Muscle of back (tissue), 11 donors: ENCODE measurements around the gene MPC2. TPM values are rescaled to one million over a fixed set of nuclear protein-coding genes. Genes with fewer than 3 reads are reported as not detected.
A peak's percentile ranks its signal among the peaks of the same experiment; 100 is the strongest.
"Not testable (repeated sequence)": the region's sequence is repeated elsewhere in the genome, so short reads cannot be mapped to it uniquely, and the experiment has no call there.

Experiments used
- DNase-seq, 3 donors: peaks; one replicate each; pipeline versions ENCODE4 v3.0.0 to v3.0.0-alpha.2; 2013
- polyA plus RNA-seq, 10 donors: library from polyadenylated mRNA; unstranded; fragments of 120-200 nt; gene quantifications; one replicate each; pipeline ENCODE4 v1.2.1, GENCODE V29; 2013; ENCODE audit not compliant: insufficient read length in 10 of 10

Gene MPC2
- polyA plus RNA-seq, 10 donors = 60.5 to 81.4 (median 69.8) TPM

- no peak for DNase-seq
Observed at GRCh38 chr1:167911413-167911812, 25.5 kb downstream of the MPC2 start.

- DNase-seq = no peak
Observed at GRCh38 chr1:167910530-167910929, 26.3 kb downstream of the MPC2 start.

- no peak for DNase-seq
Observed at GRCh38 chr1:167909691-167910180, 27.1 kb downstream of the MPC2 start.

GRCh38 chr1:167905671-167906070 lies 31.2 kb downstream of the MPC2 start:
- DNase-seq = no peak

- peak in 1 of 3 donors; percentile 27 for DNase-seq
Observed at GRCh38 chr1:167905182-167905581, 31.7 kb downstream of the MPC2 start.

- peak in 1 of 3 donors; percentile 20 for DNase-seq
Observed at GRCh38 chr1:167904652-167905130, 32.2 kb downstream of the MPC2 start.

- DNase-seq = no peak
Observed at GRCh38 chr1:167900907-167901306, 36.0 kb downstream of the MPC2 start.

GRCh38 chr1:167899253-167899681 lies 37.6 kb downstream of the MPC2 start:
- DNase-seq = no peak

GRCh38 chr1:167898578-167899222 lies 38.2 kb downstream of the MPC2 start:
- DNase-seq = no peak

GRCh38 chr1:167893798-167894197 lies 43.1 kb downstream of the MPC2 start:
- DNase-seq = no peak

GRCh38 chr1:167890400-167890799 lies 46.5 kb downstream of the MPC2 start:
- no peak for DNase-seq

- DNase-seq = not testable (repeated sequence)
Observed at GRCh38 chr1:167887187-167887586, 49.7 kb downstream of the MPC2 start.

GRCh38 chr1:167882376-167882775 lies 54.5 kb downstream of the MPC2 start:
- DNase-seq = no peak

GRCh38 chr1:167881786-167882185 lies 55.1 kb downstream of the MPC2 start:
- no peak for DNase-seq

- no peak for DNase-seq
Observed at GRCh38 chr1:167881069-167881468, 55.8 kb downstream of the MPC2 start.

GRCh38 chr1:167880580-167881021 lies 56.3 kb downstream of the MPC2 start:
- no peak for DNase-seq

GRCh38 chr1:167879508-167879907 lies 57.4 kb downstream of the MPC2 start:
- DNase-seq = no peak

GRCh38 chr1:167878372-167879160 lies 58.3 kb downstream of the MPC2 start:
- DNase-seq = no peak

- DNase-seq = no peak
Observed at GRCh38 chr1:167876597-167877175, 60.2 kb downstream of the MPC2 start.

- no peak for DNase-seq
Observed at GRCh38 chr1:167871331-167871730, 65.5 kb downstream of the MPC2 start.

- DNase-seq = not testable (repeated sequence)
Observed at GRCh38 chr1:167869157-167870001, 67.5 kb downstream of the MPC2 start.
